Measurements from ENCODE around the gene NSUN4.
"Not testable (repeated sequence)": the region's sequence is repeated elsewhere in the genome, so short reads cannot be mapped to it uniquely, and the experiment has no call there.

Gene NSUN4

GRCh38 chr1:46315669-46316403 lies 24.8 kb upstream of the NSUN4 start:
- H3K4me3 ChIP-seq (ENCODE audit: control insufficient read depth, low read depth, low read length) = no peak overlapping the region
- no peak for TF ChIP-seq CTCF (conservative IDR thresholded peaks at IDR 0.05; ENCODE audit: control insufficient read depth, insufficient read depth, low read depth, low read length)
- peak; percentile 27 for DNase-seq (ENCODE audit: low read depth)

GRCh38 chr1:46317323-46317722 lies 23.3 kb upstream of the NSUN4 start:
- no peak overlapping the region for H3K4me3 ChIP-seq (ENCODE audit: control insufficient read depth, low read depth, low read length)
- DNase-seq (ENCODE audit: low read depth) = no peak
- no peak for TF ChIP-seq CTCF (conservative IDR thresholded peaks at IDR 0.05; ENCODE audit: control insufficient read depth, insufficient read depth, low read depth, low read length)

GRCh38 chr1:46319301-46319700 lies 21.3 kb upstream of the NSUN4 start:
- H3K4me3 ChIP-seq (ENCODE audit: control insufficient read depth, low read depth, low read length); DNase-seq (ENCODE audit: low read depth): not testable (repeated sequence)

GRCh38 chr1:46319960-46320914 lies 20.4 kb upstream of the NSUN4 start:
- H3K4me3 ChIP-seq (ENCODE audit: control insufficient read depth, low read depth, low read length); DNase-seq (ENCODE audit: low read depth): not testable (repeated sequence)

- DNase-seq (ENCODE audit: low read depth); H3K4me3 ChIP-seq (ENCODE audit: control insufficient read depth, low read depth, low read length): not testable (repeated sequence)
These were observed 18.4 kb upstream of the NSUN4 start for GRCh38 chr1:46322191-46322590.

- not testable (repeated sequence) for DNase-seq (ENCODE audit: low read depth); H3K4me3 ChIP-seq (ENCODE audit: control insufficient read depth, low read depth, low read length)
These were observed 15.1 kb upstream of the NSUN4 start for GRCh38 chr1:46325285-46326076.

- not testable (repeated sequence) for DNase-seq (ENCODE audit: low read depth); H3K4me3 ChIP-seq (ENCODE audit: control insufficient read depth, low read depth, low read length)
These were observed 12.4 kb upstream of the NSUN4 start for GRCh38 chr1:46328182-46328581.

- DNase-seq (ENCODE audit: low read depth); H3K4me3 ChIP-seq (ENCODE audit: control insufficient read depth, low read depth, low read length): not testable (repeated sequence)
These were observed 10.8 kb upstream of the NSUN4 start for GRCh38 chr1:46329807-46330206.

- not testable (repeated sequence) for H3K4me3 ChIP-seq (ENCODE audit: control insufficient read depth, low read depth, low read length); DNase-seq (ENCODE audit: low read depth)
These were observed 10.2 kb upstream of the NSUN4 start for GRCh38 chr1:46330381-46330780.

GRCh38 chr1:46331786-46332540 lies 8.6 kb upstream of the NSUN4 start:
- H3K4me3 ChIP-seq (ENCODE audit: control insufficient read depth, low read depth, low read length); DNase-seq (ENCODE audit: low read depth): not testable (repeated sequence)

All from fibroblast of mammary gland (primary cell).